ENCODE results near the gene GAS6. TPM values are rescaled to one million over a fixed set of nuclear protein-coding genes. Genes with fewer than 3 reads are reported as not detected.

Gene GAS6
- polyA plus RNA-seq, 1 donor from 2014 or later, result 52.4 TPM

DNA sequence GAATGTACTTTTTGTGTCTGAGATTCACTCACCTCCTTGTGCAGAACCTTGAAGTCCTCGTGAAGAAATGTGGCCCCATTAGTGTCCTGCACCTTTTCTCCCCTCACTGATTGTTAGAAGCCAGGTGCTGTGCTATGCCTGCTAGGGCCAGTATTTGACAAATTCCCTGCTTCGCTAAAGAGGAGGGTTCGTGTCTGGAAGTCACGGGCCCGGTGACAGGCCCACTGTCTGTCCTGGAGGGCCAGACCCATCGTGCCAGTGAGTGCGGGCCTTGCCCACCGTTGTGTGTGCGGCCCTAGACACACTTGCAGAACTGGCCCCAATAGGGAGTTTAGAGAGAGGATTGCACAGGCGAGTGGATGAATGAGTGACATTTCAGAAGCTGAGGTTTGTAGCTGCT is 36.8 kb upstream of the GAS6 start:
- no peak for TF ChIP-seq POLR2AphosphoS5 (IDR thresholded peaks at IDR 0.05)
- TF ChIP-seq, protein P1, sequence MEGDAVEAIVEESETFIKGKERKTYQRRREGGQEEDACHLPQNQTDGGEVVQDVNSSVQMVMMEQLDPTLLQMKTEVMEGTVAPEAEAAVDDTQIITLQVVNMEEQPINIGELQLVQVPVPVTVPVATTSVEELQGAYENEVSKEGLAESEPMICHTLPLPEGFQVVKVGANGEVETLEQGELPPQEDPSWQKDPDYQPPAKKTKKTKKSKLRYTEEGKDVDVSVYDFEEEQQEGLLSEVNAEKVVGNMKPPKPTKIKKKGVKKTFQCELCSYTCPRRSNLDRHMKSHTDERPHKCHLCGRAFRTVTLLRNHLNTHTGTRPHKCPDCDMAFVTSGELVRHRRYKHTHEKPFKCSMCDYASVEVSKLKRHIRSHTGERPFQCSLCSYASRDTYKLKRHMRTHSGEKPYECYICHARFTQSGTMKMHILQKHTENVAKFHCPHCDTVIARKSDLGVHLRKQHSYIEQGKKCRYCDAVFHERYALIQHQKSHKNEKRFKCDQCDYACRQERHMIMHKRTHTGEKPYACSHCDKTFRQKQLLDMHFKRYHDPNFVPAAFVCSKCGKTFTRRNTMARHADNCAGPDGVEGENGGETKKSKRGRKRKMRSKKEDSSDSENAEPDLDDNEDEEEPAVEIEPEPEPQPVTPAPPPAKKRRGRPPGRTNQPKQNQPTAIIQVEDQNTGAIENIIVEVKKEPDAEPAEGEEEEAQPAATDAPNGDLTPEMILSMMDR (IDR thresholded peaks at IDR 0.05; ENCODE audit: poor library complexity, severe bottlenecking), result no peak
- no peak for TF ChIP-seq TAF1 (IDR thresholded peaks at IDR 0.05; ENCODE audit: low read depth)
- TF ChIP-seq RAD21 (conservative IDR thresholded peaks at IDR 0.05), result no peak
- TF ChIP-seq, protein P2, sequence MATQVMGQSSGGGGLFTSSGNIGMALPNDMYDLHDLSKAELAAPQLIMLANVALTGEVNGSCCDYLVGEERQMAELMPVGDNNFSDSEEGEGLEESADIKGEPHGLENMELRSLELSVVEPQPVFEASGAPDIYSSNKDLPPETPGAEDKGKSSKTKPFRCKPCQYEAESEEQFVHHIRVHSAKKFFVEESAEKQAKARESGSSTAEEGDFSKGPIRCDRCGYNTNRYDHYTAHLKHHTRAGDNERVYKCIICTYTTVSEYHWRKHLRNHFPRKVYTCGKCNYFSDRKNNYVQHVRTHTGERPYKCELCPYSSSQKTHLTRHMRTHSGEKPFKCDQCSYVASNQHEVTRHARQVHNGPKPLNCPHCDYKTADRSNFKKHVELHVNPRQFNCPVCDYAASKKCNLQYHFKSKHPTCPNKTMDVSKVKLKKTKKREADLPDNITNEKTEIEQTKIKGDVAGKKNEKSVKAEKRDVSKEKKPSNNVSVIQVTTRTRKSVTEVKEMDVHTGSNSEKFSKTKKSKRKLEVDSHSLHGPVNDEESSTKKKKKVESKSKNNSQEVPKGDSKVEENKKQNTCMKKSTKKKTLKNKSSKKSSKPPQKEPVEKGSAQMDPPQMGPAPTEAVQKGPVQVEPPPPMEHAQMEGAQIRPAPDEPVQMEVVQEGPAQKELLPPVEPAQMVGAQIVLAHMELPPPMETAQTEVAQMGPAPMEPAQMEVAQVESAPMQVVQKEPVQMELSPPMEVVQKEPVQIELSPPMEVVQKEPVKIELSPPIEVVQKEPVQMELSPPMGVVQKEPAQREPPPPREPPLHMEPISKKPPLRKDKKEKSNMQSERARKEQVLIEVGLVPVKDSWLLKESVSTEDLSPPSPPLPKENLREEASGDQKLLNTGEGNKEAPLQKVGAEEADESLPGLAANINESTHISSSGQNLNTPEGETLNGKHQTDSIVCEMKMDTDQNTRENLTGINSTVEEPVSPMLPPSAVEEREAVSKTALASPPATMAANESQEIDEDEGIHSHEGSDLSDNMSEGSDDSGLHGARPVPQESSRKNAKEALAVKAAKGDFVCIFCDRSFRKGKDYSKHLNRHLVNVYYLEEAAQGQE (IDR thresholded peaks at IDR 0.05; ENCODE audit: borderline replicate concordance), result no peak
- TF ChIP-seq EP300 (conservative IDR thresholded peaks at IDR 0.05; ENCODE audit: poor library complexity, severe bottlenecking), result no peak
- TF ChIP-seq MXI1 (conservative IDR thresholded peaks at IDR 0.05; ENCODE audit: poor library complexity, severe bottlenecking), result no peak
- no peak for TF ChIP-seq EZH2 (IDR thresholded peaks at IDR 0.05; ENCODE audit: borderline replicate concordance, insufficient read depth, low read length, poor library complexity, severe bottlenecking)
- no peak for TF ChIP-seq SMC3 (conservative IDR thresholded peaks at IDR 0.05; ENCODE audit: poor library complexity)
- no peak overlapping the region for H2AFZ ChIP-seq (ENCODE audit: low read depth, low read length)

DNA sequence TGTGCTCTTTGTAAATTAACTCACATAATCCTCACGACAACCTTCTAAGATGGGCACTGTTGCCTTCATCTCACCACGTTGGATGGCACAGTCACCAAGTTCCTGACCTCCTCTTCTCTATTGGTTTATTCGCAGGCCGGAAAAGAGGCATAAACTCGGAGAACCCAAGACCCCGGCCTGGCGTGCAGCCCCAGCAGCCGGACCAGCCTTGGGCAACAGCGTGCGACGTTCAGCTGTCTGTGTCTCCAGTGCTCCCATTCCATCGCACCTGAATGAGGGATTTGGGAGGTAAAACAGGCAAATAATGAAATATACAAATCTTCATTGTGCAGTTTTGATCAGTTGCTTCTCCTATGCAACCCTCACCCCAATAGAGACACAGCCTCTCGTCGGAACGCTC is 34.5 kb upstream of the GAS6 start:
- no peaks in the 10 kb centered on the region for H3K27me3 ChIP-seq (ENCODE audit: insufficient read depth, low read depth, low read length)
- no peaks in the 10 kb centered on the region for H3K9me2 ChIP-seq (ENCODE audit: insufficient read depth, low read length)

More for the DNA sequence above, 36.8 kb upstream of the GAS6 start:
- Histone ChIP-seq H3K9me2 (ENCODE audit: insufficient read depth, low read length) (no peaks in the 10 kb centered on the region), H3K9ac (ENCODE audit: low read length) (no peak overlapping the region), H3K27me3 (ENCODE audit: insufficient read depth, low read depth, low read length) (no peaks in the 10 kb centered on the region), H3K4me2 (ENCODE audit: low read length) (no peak overlapping the region), H3K36me3 (ENCODE audit: insufficient read depth, low read length) (no peaks in the 10 kb centered on the region), H4K20me1 (ENCODE audit: insufficient read depth) (no peaks in the 10 kb centered on the region), H3K9me3 (ENCODE audit: low read length) (no peaks in the 10 kb centered on the region), H3K4me3 (ENCODE audit: low read length) (no peak overlapping the region), H3K79me2 (replicated peaks; ENCODE audit: insufficient read depth, low read length) (no peaks in the 10 kb centered on the region), H3K27ac (ENCODE audit: low read length) (no peak overlapping the region), H3F3A (ENCODE audit: insufficient read depth, low read length, poor library complexity, severe bottlenecking) (no peaks in the 10 kb centered on the region)

More for the DNA sequence above, 34.5 kb upstream of the GAS6 start:
- no peak overlapping the region for H3K4me3 ChIP-seq (ENCODE audit: low read length)
- no peaks in the 10 kb centered on the region for H3F3A ChIP-seq (ENCODE audit: insufficient read depth, low read length, poor library complexity, severe bottlenecking)
- H4K20me1 ChIP-seq (ENCODE audit: insufficient read depth), result no peaks in the 10 kb centered on the region
- H3K4me2 ChIP-seq (ENCODE audit: low read length), result no peak overlapping the region
- no peaks in the 10 kb centered on the region for H3K36me3 ChIP-seq (ENCODE audit: insufficient read depth, low read length)
- no peak overlapping the region for H2AFZ ChIP-seq (ENCODE audit: low read depth, low read length)
- no peaks in the 10 kb centered on the region for H3K9me3 ChIP-seq (ENCODE audit: low read length)
- TF ChIP-seq MXI1 (conservative IDR thresholded peaks at IDR 0.05; ENCODE audit: poor library complexity, severe bottlenecking) (no peak), TAF1 (IDR thresholded peaks at IDR 0.05; ENCODE audit: low read depth) (no peak), EP300 (conservative IDR thresholded peaks at IDR 0.05; ENCODE audit: poor library complexity, severe bottlenecking) (no peak), RAD21 (conservative IDR thresholded peaks at IDR 0.05) (no peak)
- TF ChIP-seq, protein P1 (IDR thresholded peaks at IDR 0.05; ENCODE audit: poor library complexity, severe bottlenecking), result no peak
- TF ChIP-seq, protein P2 (IDR thresholded peaks at IDR 0.05; ENCODE audit: borderline replicate concordance), result no peak
- no peak overlapping the region for H3K9ac ChIP-seq (ENCODE audit: low read length)
- H3K27ac ChIP-seq (ENCODE audit: low read length), result no peak overlapping the region
- no peaks in the 10 kb centered on the region for H3K79me2 ChIP-seq (replicated peaks; ENCODE audit: insufficient read depth, low read length)
